GM15510 (cell line): ENCODE data around the gene SPDYE2.
A peak's percentile ranks its signal among the peaks of the same experiment; 100 is the strongest.
"Not testable (repeated sequence)": the region's sequence is repeated elsewhere in the genome, so short reads cannot be mapped to it uniquely, and the experiment has no call there.

Experiments
- POLR2A ChIP-seq: IDR thresholded peaks from 3 replicates; pipeline ENCODE4 v1.6.1; 2011; ENCODE audit warnings: borderline replicate concordance; ENCODE audit not compliant: insufficient read length; ENCODE audit errors: extremely low read depth

Gene SPDYE2, protein sequence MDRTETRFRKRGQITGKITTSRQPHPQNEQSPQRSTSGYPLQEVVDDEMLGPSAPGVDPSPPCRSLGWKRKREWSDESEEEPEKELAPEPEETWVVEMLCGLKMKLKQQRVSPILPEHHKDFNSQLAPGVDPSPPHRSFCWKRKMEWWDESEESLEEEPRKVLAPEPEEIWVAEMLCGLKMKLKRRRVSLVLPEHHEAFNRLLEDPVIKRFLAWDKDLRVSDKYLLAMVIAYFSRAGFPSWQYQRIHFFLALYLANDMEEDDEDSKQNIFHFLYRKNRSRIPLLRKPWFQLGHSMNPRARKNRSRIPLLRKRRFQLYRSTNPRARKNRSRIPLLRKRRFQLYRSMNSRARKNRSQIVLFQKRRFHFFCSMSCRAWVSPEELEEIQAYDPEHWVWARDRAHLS

DNA sequence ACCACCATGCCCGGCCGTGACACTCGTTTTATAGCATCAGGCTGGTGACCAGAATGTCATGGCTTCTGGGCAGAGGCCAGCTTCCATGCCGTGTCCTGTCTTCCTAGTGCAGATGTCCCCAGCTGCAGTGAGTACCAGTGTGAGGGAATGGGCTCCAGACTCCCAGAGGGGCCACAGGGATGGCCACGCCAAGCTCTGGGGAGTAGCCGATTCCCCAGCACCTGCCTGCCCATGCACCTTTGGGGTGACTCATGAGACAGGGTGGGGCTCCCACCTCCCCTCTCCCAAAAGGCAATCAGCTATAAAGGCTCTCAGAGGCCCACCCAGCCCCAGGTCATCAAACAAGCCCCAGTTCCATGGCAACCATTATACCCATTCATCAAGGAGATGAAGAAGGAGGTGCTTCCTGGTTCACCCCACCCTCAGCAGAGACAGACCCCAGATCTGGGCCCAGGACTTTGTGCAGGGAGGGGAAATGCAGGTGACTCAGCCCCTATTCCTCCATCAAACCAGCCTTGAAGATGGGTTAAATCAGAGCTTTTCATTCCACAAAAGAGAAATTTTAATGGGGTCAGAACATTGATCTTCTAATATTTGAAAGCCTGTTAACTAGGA, at the start of gene SPDYE2:
TSS of gene SPDYE2 (plus strand) at position 419 of the 615 bp plus-strand sequence. CDS start 2,030 bp downstream, outside the sequence.
- not testable (repeated sequence) for TF ChIP-seq POLR2A

DNA sequence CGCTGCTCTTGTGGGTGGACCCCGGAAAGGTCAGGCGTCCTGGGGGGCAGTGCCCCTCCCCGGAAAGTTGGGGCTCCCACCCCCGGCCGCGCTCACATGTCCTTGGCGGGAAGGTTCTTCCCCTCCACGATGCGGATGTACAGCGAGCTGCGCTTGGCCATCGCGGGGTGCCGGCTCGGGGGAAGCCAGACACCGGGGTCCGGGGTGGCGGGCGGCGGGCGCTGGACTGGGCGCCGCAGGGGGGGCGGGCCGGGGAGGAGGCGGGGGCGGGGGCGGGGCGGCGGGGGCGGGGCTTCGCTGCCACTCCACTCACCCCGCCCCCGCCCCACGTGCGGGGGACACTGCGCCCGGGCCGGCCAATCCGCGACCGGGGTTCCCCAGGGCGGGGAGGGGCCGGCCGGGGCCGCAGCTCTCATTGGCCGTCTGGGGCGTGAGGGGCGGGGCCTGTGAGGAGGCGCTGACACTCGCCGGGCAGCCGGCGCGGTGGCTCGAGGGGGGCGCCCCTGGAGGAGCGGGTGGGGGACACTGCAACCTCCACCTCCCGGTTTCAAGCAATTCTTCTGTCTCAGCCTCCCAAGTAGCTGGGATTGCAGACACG, 33.4 kb upstream of the SPDYE2 start, which contains the start of gene RASA4B:
TSS of gene RASA4B (minus strand) at position 228 of the 598 bp plus-strand sequence. CDS start at position 161, 67 bp downstream.
- TF ChIP-seq POLR2A: not testable (repeated sequence)

DNA sequence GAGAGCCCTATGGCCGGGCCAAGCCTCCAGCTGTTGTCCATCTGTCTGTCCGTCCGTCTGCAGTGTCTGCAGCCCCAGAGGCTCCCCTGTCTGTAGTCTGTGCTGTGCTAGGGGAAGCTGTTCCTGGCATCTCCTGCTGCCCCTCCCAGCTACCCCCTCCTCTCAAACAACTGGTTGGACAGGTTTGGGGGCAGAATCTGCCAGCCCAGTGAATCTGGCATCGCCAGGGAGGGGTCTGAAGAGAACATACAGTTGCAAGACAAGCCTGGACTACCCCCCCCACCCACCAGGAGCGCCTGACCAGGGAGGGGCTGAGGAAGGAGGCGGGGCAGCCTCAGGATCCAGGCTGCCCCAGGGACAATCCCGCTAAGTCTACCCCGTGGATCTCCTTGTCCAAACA, 7.4 kb upstream of the SPDYE2 start, which contains the start of gene UPK3BL2:
TSS of gene UPK3BL2 (minus strand) at position 101 of the 400 bp plus-strand sequence. CDS start at position 41, 60 bp downstream.
- not testable (repeated sequence) for TF ChIP-seq POLR2A

DNA sequence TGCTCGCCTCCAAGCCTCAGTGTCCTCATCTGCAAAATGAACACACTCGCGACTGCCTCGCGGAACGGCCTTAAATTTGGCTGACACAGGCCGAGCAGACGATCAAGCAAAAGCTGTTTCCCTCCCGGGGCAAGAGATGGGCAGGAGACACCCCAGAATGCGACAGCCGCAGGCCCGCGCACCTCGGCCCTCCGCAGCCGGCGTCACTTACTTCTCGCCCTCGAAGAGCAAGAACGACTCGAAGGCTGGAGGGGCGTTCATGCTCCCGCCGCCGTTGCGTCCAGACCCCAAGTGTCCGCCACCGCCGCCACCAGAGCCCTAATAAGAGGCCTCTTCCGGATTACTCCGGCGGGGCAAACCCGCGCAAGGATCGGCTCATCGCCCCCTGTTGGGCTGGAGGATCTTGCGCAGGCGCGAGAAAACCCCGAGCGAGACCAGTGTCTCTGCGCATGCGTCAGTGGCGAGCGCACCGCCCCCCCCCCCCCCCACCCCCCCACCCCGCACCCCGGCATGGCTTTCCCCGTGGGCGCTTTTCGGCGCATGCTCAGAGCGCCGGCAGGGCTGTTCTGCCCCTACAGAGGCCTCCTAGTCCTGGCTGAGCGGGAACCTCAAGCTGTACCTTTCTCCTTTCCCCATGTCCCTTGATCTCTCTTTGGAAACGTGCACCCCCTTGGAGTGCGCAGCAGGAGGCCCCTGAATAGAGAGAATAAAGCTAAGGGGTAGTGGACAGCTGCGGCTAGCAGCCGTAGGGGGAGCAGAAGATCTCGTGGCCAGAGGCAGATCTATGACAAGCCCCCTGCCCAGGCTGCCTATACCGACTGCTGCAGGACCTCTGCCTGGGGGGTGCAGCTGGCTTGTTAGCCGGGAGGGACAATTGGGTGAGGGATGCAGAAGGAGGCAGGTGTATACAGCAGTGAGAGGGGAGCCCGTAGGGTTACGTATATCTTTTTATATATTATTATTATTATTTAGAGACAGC, 21.5 kb downstream of the SPDYE2 start, which contains the start of gene POLR2J3:
TSS of gene POLR2J3 (minus strand) at position 323 of the 979 bp plus-strand sequence. CDS start at position 261, 62 bp downstream.
- TF ChIP-seq POLR2A: peak; percentile 32
